HepG2 (cell line): ENCODE results near the gene ZNF213. TPM values are rescaled to one million over a fixed set of nuclear protein-coding genes. Genes with fewer than 3 reads are reported as not detected.

Experiments used
- HHEX ChIP-seq: IDR thresholded peaks from 2 replicates; pipeline ENCODE4 v1.6.1; 2016; ENCODE audit warnings: control low read depth
- HNF1A ChIP-seq, 2 experiments: sonication (generic) in 1 of 2; formaldehyde crosslinking in 1 of 2; IDR thresholded peaks; 2 replicates each; pipeline versions ENCODE4 v1.4.0 to v1.6.1; 2016 to 2020; ENCODE audit warnings: borderline replicate concordance in 1 of 2, low read depth in 1 of 2, mild to moderate bottlenecking in 1 of 2, missing genetic modification reagents in 1 of 2
- HNRNPL ChIP-seq: fragments of 200-400 bp; formaldehyde crosslinking; IDR thresholded peaks from 2 replicates; pipeline ENCODE4 v1.6.1; 2017; ENCODE audit warnings: mild to moderate bottlenecking, low read depth, low read length
- KDM1A ChIP-seq: IDR thresholded peaks from 2 replicates; pipeline ENCODE4 v1.6.1; 2016; ENCODE audit warnings: missing compliant biosample characterization
- MED13 ChIP-seq: sonication (generic); formaldehyde crosslinking; IDR thresholded peaks from 2 replicates; pipeline ENCODE4 v1.5.0; 2020; ENCODE audit warnings: missing genetic modification reagents
- MIER2 ChIP-seq: IDR thresholded peaks from 2 replicates; pipeline ENCODE4 v1.6.1; 2016; ENCODE audit warnings: missing biosample characterization, missing genetic modification reagents
- NPAS2 ChIP-seq: sonication (generic); formaldehyde crosslinking; IDR thresholded peaks from 2 replicates; pipeline ENCODE4 v1.8.0; 2022; ENCODE audit warnings: mild to moderate bottlenecking, missing genetic modification reagents, borderline replicate concordance
- POLR2A ChIP-seq, 2 experiments: IDR thresholded peaks; 2 replicates each; pipeline ENCODE4 v1.6.1; 2011; ENCODE audit warnings: low read depth in 2 of 2, low read length in 2 of 2, mild to moderate bottlenecking in 1 of 2, moderate library complexity in 1 of 2; ENCODE audit not compliant: insufficient read depth in 1 of 2
- RARG ChIP-seq: sonication (generic); formaldehyde crosslinking; IDR thresholded peaks from 2 replicates; pipeline ENCODE4 v1.4.0; 2020; ENCODE audit warnings: low read depth, mild to moderate bottlenecking, missing genetic modification reagents
- YEATS2 ChIP-seq: sonication (generic); formaldehyde crosslinking; IDR thresholded peaks from 2 replicates; pipeline ENCODE4 v1.4.0; 2020; ENCODE audit warnings: missing genetic modification reagents, borderline replicate concordance
- ZBTB4 ChIP-seq: sonication (generic); formaldehyde crosslinking; IDR thresholded peaks from 2 replicates; pipeline ENCODE4 v1.4.0; 2020; ENCODE audit warnings: missing genetic modification reagents, mild to moderate bottlenecking, borderline replicate concordance
- ZNF121 ChIP-seq: sonication (generic); formaldehyde crosslinking; IDR thresholded peaks from 2 replicates; pipeline ENCODE4 v1.5.0; 2020; ENCODE audit warnings: mild to moderate bottlenecking, missing genetic modification reagents
- ZNF687 ChIP-seq: sonication (generic); formaldehyde crosslinking; IDR thresholded peaks from 2 replicates; pipeline ENCODE4 v1.5.1; 2020; ENCODE audit warnings: mild to moderate bottlenecking, missing genetic modification reagents, moderate library complexity
- ZNF747 ChIP-seq: sonication (generic); formaldehyde crosslinking; IDR thresholded peaks from 2 replicates; pipeline ENCODE4 v1.8.1; 2023; ENCODE audit warnings: missing genetic modification reagents, mild to moderate bottlenecking, borderline replicate concordance
- ZSCAN29 ChIP-seq: sonication (generic); formaldehyde crosslinking; conservative IDR thresholded peaks from 2 replicates; pipeline ENCODE4 v1.4.0; 2020; ENCODE audit warnings: mild to moderate bottlenecking, missing genetic modification reagents
- polyA plus RNA-seq, 8 experiments: library from polyadenylated mRNA; depleted of rRNA in 3 of 8; stranded (reverse) in 7 of 8; unstranded in 1 of 8; fragments of >200 nt; fragmentation: Illumina TruSeq in 4 of 8; extraction: Trizol in 4 of 8; gene quantifications; 2 replicates each; pipeline versions ENCODE4 v1.2.1 to v1.2.3, GENCODE V29; 2011 to 2016; ENCODE audit warnings: low read depth in 4 of 8, missing spikeins in 1 of 8, mixed read lengths in 1 of 8; ENCODE audit not compliant: insufficient read depth in 1 of 8
- total RNA-seq, 5 experiments: library from RNA; depleted of rRNA; stranded (reverse); fragments of >200 nt; fragmentation: Illumina TruSeq; extraction: Trizol; gene quantifications; 2 replicates each; pipeline ENCODE4 v1.2.3, GENCODE V29; 2016; ENCODE audit warnings: low read depth in 1 of 5

Gene ZNF213
- total and polyA plus RNA-seq, 2 of the 13 experiments (the other 11 are each of a cell fraction or from before 2014, with no cell fraction given): 0.59 to 0.97 TPM

GRCh38 chr16:3158510-3159314, 23.9 kb downstream of the ZNF213 start (continued):
- no peak for TF ChIP-seq HNRNPL
- no peak for TF ChIP-seq HNF1A (IDR thresholded peaks at IDR 0.05; ENCODE audit: low read depth)
- TF ChIP-seq HNF1A (CRISPR knock-in tag; IDR thresholded peaks at IDR 0.05; ENCODE audit: borderline replicate concordance): no peak; the same call in 1 of the 2 replicates
- no peak for TF ChIP-seq YEATS2
- TF ChIP-seq ZNF687 (CRISPR knock-in tag): peak; percentile 56
- peak; percentile 43 to 62; a peak in 3 of 4 replicates for TF ChIP-seq POLR2A (IDR thresholded peaks at IDR 0.05; ENCODE audit: insufficient read depth in 1 of 2, low read depth in 2 of 2, low read length in 2 of 2)
- 0 out of 2 replicates have a peak, but pooled peaks have one; percentile 7 for TF ChIP-seq ZNF121 (CRISPR knock-in tag)
- TF ChIP-seq HHEX (CRISPR knock-in tag): no peak
- no peak for TF ChIP-seq ZNF747 (CRISPR knock-in tag)
- peak; percentile 53; the same call in 1 of the 2 replicates for TF ChIP-seq ZSCAN29 (CRISPR knock-in tag)
- peak; percentile 61; the same call in 1 of the 2 replicates for TF ChIP-seq ZBTB4
- 0 out of 2 replicates have a peak, but pooled peaks have one; percentile 13 for TF ChIP-seq MED13
- TF ChIP-seq MIER2: no peak; the same call in 1 of the 2 replicates
- no peak for TF ChIP-seq NPAS2 (CRISPR knock-in tag)
- 0 out of 2 replicates have a peak, but pooled peaks have one; percentile 6 for TF ChIP-seq KDM1A (CRISPR knock-in tag)
- no peak for TF ChIP-seq RARG
